Loucy (cell line): ENCODE results near the gene IP6K2.
"Not testable (repeated sequence)": the region's sequence is repeated elsewhere in the genome, so short reads cannot be mapped to it uniquely, and the experiment has no call there.

Experiments
- H2AFZ ChIP-seq: fragments of 200-600 bp; sonication (generic); 2 replicates; pipeline ENCODE4 v1.6.0; 2016; ENCODE audit warnings: antibody characterized with exemption, mild to moderate bottlenecking, low read length, moderate library complexity
- H3F3A ChIP-seq: fragments of 200-600 bp; 2 replicates; pipeline ENCODE4 v1.6.0; 2016; ENCODE audit warnings: antibody characterized with exemption, low read depth, mild to moderate bottlenecking
- H3K27me3 ChIP-seq: fragments of 200-600 bp; sonication (generic); 2 replicates; pipeline ENCODE4 v1.6.1; 2014; ENCODE audit warnings: low read length, mild to moderate bottlenecking; ENCODE audit not compliant: insufficient read depth, poor library complexity, severe bottlenecking
- H3K36me3 ChIP-seq: fragments of 200-600 bp; sonication (generic); 2 replicates; pipeline ENCODE4 v1.6.1; 2016; ENCODE audit warnings: low read length; ENCODE audit not compliant: insufficient read depth
- H3K4me1 ChIP-seq: fragments of 200-600 bp; sonication (generic); 2 replicates; pipeline ENCODE4 v1.5.1; 2014; ENCODE audit warnings: low read length, mild to moderate bottlenecking; ENCODE audit not compliant: insufficient read depth, poor library complexity, severe bottlenecking
- H3K4me2 ChIP-seq: fragments of 200-600 bp; sonication (generic); 2 replicates; pipeline ENCODE4 v1.6.0; 2014; ENCODE audit warnings: antibody characterized with exemption, low read length, low read depth, mild to moderate bottlenecking; ENCODE audit not compliant: poor library complexity, severe bottlenecking
- H3K4me3 ChIP-seq: fragments of 200-600 bp; sonication (generic); 2 replicates; pipeline ENCODE4 v1.5.1; 2014; ENCODE audit warnings: low read length, mild to moderate bottlenecking, mixed read lengths; ENCODE audit not compliant: poor library complexity, severe bottlenecking
- H3K79me2 ChIP-seq: fragments of 200-600 bp; sonication (generic); 2 replicates; pipeline ENCODE4 v1.6.1; 2014; ENCODE audit warnings: low read length; ENCODE audit not compliant: insufficient read depth
- H3K9ac ChIP-seq: fragments of 200-600 bp; sonication (generic); 2 replicates; pipeline ENCODE4 v1.6.0; 2014; ENCODE audit warnings: mild to moderate bottlenecking, low read depth, low read length, moderate library complexity; ENCODE audit not compliant: poor library complexity, severe bottlenecking
- H3K9me2 ChIP-seq: fragments of 200-600 bp; sonication (generic); replicated peaks from 2 replicates; pipeline ENCODE4 v1.6.1; 2016; ENCODE audit warnings: low read depth, low read length, mixed read lengths
- H3K9me3 ChIP-seq: fragments of 200-600 bp; sonication (generic); 2 replicates; pipeline ENCODE4 v1.6.1; 2014; ENCODE audit warnings: mild to moderate bottlenecking, antibody characterized with exemption, low read length, low read depth; ENCODE audit not compliant: insufficient read depth
- H4K20me1 ChIP-seq: fragments of 200-600 bp; sonication (generic); 2 replicates; pipeline ENCODE4 v1.6.0; 2014; ENCODE audit warnings: antibody characterized with exemption, low read length, mild to moderate bottlenecking; ENCODE audit not compliant: insufficient read depth, poor library complexity, severe bottlenecking
- EZH2phosphoT487 ChIP-seq: fragments of 200-600 bp; IDR thresholded peaks from 2 replicates; pipeline ENCODE4 v1.6.1; 2018; ENCODE audit warnings: antibody characterized with exemption, mild to moderate bottlenecking, moderate library complexity, borderline replicate concordance
- TF ChIP-seq, protein P1 (sequence below): fragments of 200-600 bp; sonication (generic); conservative IDR thresholded peaks from 2 replicates; pipeline ENCODE4 v1.5.1; 2014; ENCODE audit warnings: mild to moderate bottlenecking, antibody characterized with exemption, low read length

IP6K2 gene

DNA sequence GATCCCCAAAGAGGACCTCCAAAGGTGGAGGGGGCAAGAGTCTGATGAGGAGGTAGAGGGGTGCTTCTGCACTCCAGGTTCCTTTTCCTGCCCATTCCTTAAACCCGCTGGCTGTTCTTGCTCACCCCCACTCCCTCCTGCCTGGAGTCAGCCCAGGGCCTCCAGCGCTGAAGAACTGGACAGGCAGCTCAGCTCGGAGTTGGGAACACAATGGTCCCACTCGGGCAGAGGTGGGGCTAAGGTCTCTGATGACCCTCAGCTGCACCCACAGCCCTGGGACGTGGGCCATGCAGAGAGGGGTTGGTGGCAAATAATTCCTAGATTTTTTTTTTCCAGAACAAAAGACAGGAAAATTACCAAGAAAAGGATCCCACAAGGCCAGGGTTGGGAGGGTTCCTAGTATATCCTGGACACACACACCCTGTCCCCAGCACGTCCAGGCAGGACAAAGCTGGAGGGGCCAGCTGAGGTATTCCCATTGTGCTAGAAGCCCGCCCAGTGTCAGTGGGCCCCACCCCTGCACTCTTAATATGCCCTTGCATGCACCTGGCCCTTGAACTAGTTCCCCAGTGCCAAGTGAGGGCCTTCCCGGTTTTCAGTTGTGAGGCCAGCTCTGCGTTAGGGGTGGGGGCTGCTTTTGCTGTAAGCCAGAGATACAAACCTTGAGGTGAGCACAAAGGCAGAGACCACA is 22.1 kb upstream of the IP6K2 start:
- Histone ChIP-seq H3F3A (no peaks in the 10 kb centered on the region), H3K79me2 (no peaks in the 10 kb centered on the region), H3K36me3 (no peaks in the 10 kb centered on the region), H2AFZ (no peak overlapping the region), H3K4me3 (no peak overlapping the region), H3K4me2 (no peak overlapping the region), H3K4me1 (no peaks in the 10 kb centered on the region), H3K27me3 (no peaks in the 10 kb centered on the region), H3K9me2 (no peaks in the 10 kb centered on the region), H3K9ac (no peak overlapping the region), H3K9me3 (no peaks in the 10 kb centered on the region), H4K20me1 (no peaks in the 10 kb centered on the region)
- no peak for TF ChIP-seq EZH2phosphoT487
- TF ChIP-seq, protein P1, sequence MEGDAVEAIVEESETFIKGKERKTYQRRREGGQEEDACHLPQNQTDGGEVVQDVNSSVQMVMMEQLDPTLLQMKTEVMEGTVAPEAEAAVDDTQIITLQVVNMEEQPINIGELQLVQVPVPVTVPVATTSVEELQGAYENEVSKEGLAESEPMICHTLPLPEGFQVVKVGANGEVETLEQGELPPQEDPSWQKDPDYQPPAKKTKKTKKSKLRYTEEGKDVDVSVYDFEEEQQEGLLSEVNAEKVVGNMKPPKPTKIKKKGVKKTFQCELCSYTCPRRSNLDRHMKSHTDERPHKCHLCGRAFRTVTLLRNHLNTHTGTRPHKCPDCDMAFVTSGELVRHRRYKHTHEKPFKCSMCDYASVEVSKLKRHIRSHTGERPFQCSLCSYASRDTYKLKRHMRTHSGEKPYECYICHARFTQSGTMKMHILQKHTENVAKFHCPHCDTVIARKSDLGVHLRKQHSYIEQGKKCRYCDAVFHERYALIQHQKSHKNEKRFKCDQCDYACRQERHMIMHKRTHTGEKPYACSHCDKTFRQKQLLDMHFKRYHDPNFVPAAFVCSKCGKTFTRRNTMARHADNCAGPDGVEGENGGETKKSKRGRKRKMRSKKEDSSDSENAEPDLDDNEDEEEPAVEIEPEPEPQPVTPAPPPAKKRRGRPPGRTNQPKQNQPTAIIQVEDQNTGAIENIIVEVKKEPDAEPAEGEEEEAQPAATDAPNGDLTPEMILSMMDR, result no peak

GRCh38 chr3:48738144-48738536 is 21.1 kb upstream of the IP6K2 start:
- Histone ChIP-seq H4K20me1 (no peaks in the 10 kb centered on the region), H3K27me3 (no peaks in the 10 kb centered on the region), H3K4me2 (no peak overlapping the region), H3K36me3 (no peaks in the 10 kb centered on the region), H3K9me3 (no peaks in the 10 kb centered on the region), H3K79me2 (no peaks in the 10 kb centered on the region), H2AFZ (no peak overlapping the region), H3K4me3 (no peak overlapping the region), H3F3A (no peaks in the 10 kb centered on the region), H3K9ac (no peak overlapping the region), H3K9me2 (no peaks in the 10 kb centered on the region), H3K4me1 (no peaks in the 10 kb centered on the region)
- TF ChIP-seq, protein P1, result no peak
- TF ChIP-seq EZH2phosphoT487, result no peak

- not testable (repeated sequence) for H3K27me3 ChIP-seq, H3K4me2 ChIP-seq, H4K20me1 ChIP-seq, H2AFZ ChIP-seq, H3K9ac ChIP-seq, H3F3A ChIP-seq, H3K9me2 ChIP-seq, H3K36me3 ChIP-seq, H3K79me2 ChIP-seq, H3K4me3 ChIP-seq, H3K4me1 ChIP-seq, H3K9me3 ChIP-seq
These were observed 18.2 kb upstream of the IP6K2 start for GRCh38 chr3:48735075-48735767.

GRCh38 chr3:48734541-48734940 is 17.5 kb upstream of the IP6K2 start:
- not testable (repeated sequence) for H4K20me1 ChIP-seq, H3K4me1 ChIP-seq, H3K79me2 ChIP-seq, H3F3A ChIP-seq, H3K36me3 ChIP-seq, H3K4me2 ChIP-seq, H3K27me3 ChIP-seq, H3K9ac ChIP-seq, H3K9me2 ChIP-seq, H3K9me3 ChIP-seq, H3K4me3 ChIP-seq, H2AFZ ChIP-seq

DNA sequence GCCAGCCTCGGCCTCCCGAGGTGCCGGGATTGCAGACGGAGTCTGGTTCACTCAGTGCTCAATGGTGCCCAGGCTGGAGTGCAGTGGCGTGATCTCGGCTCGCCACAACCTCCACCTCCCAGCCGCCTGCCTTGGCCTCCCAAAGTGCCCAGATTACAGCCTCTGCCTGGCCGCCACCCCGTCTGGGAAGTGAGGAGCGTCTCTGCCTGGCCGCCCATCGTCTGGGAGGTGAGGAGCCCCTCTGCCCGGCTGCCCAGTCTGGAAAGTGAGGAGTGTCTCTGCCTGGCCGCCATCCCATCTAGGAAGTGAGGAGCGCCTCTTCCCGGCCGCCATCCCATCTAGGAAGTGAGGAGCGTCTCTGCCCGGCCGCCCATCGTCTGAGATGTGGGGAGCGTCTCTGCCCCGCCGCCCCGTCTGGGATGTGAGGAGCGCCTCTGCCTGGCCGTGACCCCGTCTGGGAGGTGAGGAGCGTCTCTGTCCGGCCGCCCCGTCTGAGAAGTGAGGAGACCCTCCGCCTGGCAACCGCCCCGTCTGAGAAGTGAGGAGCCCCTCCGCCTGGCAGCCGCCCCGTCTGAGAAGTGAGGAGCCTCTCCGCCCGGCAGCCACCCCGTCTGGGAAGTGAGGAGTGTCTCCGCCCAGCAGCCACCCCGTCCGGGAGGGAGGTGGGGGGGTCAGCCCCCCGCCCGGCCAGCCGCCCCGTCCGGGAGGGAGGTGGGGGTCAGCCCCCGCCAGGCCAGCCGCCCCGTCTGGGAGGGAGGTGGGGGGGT is 16.9 kb upstream of the IP6K2 start:
- not testable (repeated sequence) for H3K9ac ChIP-seq, H3K4me3 ChIP-seq, H3K4me1 ChIP-seq, H4K20me1 ChIP-seq, H3K9me2 ChIP-seq, H3K36me3 ChIP-seq, H3K4me2 ChIP-seq, H3K9me3 ChIP-seq, H2AFZ ChIP-seq, H3K79me2 ChIP-seq, H3F3A ChIP-seq, H3K27me3 ChIP-seq
